IMR-90 (cell line): ENCODE data around the gene EML4. TPM values are rescaled to one million over a fixed set of nuclear protein-coding genes. Genes with fewer than 3 reads are reported as not detected.

ENCODE experiments used
- ATAC-seq: fragments of 200-7000 bp; cut with Tn5 transposase; 2 replicates; pipeline ENCODE4 v1.9.1; 2020; ENCODE audit warnings: low read depth, mild to moderate bottlenecking, moderate library complexity
- BruUV-seq: library from RNA; stranded (reverse); fragments of 400-500 nt; replicated peaks from 2 replicates; lab custom pipeline; 2021; lab: Mats Ljungman, UMichigan
- CTCF ChIA-PET: fragments of 300-600 bp; formaldehyde crosslinking; extraction: SDS; loops from one replicate; lab custom pipeline; 2021; ENCODE audit warnings: antibody characterized with exemption; lab: Yijun Ruan, JAX
- POLR2A ChIA-PET: fragments of 300-600 bp; sonication (Branson Sonifier 250); formaldehyde crosslinking; loops from one replicate; lab custom pipeline; 2022; ENCODE audit warnings: antibody characterized with exemption; ENCODE audit not compliant: unreplicated experiment; lab: Charles Lee
- DNase-seq: peaks from one replicate; pipeline ENCODE4 v3.0.0; 2013
- H2AFZ ChIP-seq: replicated peaks from 2 replicates; pipeline ENCODE3; 2013; ENCODE audit warnings: low read length, mild to moderate bottlenecking; ENCODE audit not compliant: poor library complexity
- H2AK5ac ChIP-seq: 2 replicates; pipeline ENCODE4 v1.6.1; 2013; ENCODE audit warnings: low read depth, low read length, inconsistent platforms
- H2AK9ac ChIP-seq: replicated peaks from 2 replicates; pipeline ENCODE3; 2013; ENCODE audit warnings: mild to moderate bottlenecking, low read depth, low read length, moderate library complexity; ENCODE audit not compliant: poor library complexity
- H2BK120ac ChIP-seq: 2 replicates; pipeline ENCODE4 v1.6.1; 2013; ENCODE audit warnings: low read depth, low read length, inconsistent platforms
- H2BK15ac ChIP-seq: 3 replicates; pipeline ENCODE4 v1.6.1; 2013; ENCODE audit warnings: low read depth, low read length, inconsistent platforms
- H2BK20ac ChIP-seq: 2 replicates; pipeline ENCODE4 v1.6.1; 2013; ENCODE audit warnings: low read depth, mild to moderate bottlenecking, inconsistent platforms, low read length, moderate library complexity
- H2BK5ac ChIP-seq: 2 replicates; pipeline ENCODE4 v1.6.1; 2013; ENCODE audit warnings: mild to moderate bottlenecking, low read depth, low read length, inconsistent platforms; ENCODE audit not compliant: poor library complexity, severe bottlenecking
- H3K14ac ChIP-seq: replicated peaks from 2 replicates; pipeline ENCODE4 v1.6.1; 2013; ENCODE audit warnings: low read depth, low read length, inconsistent platforms
- H3K18ac ChIP-seq: 2 replicates; pipeline ENCODE4 v1.6.1; 2013; ENCODE audit warnings: low read depth, low read length, control low read depth
- H3K23ac ChIP-seq: 2 replicates; pipeline ENCODE4 v1.6.1; 2013; ENCODE audit warnings: low read depth, low read length, inconsistent platforms
- H3K27ac ChIP-seq: 2 replicates; pipeline ENCODE4 v1.5.1; 2013; ENCODE audit warnings: mild to moderate bottlenecking, control low read depth, low read length; ENCODE audit not compliant: insufficient read depth
- H3K27me3 ChIP-seq: 2 replicates; pipeline ENCODE4 v1.6.1; 2013; ENCODE audit warnings: low read length; ENCODE audit not compliant: control insufficient read depth, insufficient read depth
- H3K36me3 ChIP-seq: 2 replicates; pipeline ENCODE4 v1.6.1; 2013; ENCODE audit warnings: low read length, mixed read lengths; ENCODE audit not compliant: control insufficient read depth, insufficient read depth
- H3K4ac ChIP-seq: 2 replicates; pipeline ENCODE4 v1.6.1; 2013; ENCODE audit warnings: low read depth, low read length, inconsistent platforms
- H3K4me1 ChIP-seq: 2 replicates; pipeline ENCODE4 v1.6.1; 2013; ENCODE audit warnings: low read length, mixed read lengths; ENCODE audit not compliant: control insufficient read depth, insufficient read depth
- H3K4me2 ChIP-seq: 2 replicates; pipeline ENCODE4 v1.6.1; 2013; ENCODE audit warnings: low read depth, mild to moderate bottlenecking, control low read depth, low read length, moderate library complexity
- H3K4me3 ChIP-seq: 2 replicates; pipeline ENCODE4 v1.5.1; 2013; ENCODE audit warnings: low read depth, mild to moderate bottlenecking, control low read depth, low read length, moderate library complexity; ENCODE audit not compliant: insufficient read depth
- H3K56ac ChIP-seq: 2 replicates; pipeline ENCODE4 v1.6.1; 2013; ENCODE audit warnings: low read length, inconsistent platforms; ENCODE audit not compliant: insufficient read depth; ENCODE audit errors: extremely low read depth
- H3K79me1 ChIP-seq, 2 experiments: 2 replicates each; pipeline ENCODE4 v1.6.1; 2013; ENCODE audit warnings: low read length in 2 of 2, inconsistent platforms in 1 of 2, low read depth in 1 of 2
- H3K9ac ChIP-seq: 2 replicates; pipeline ENCODE4 v1.6.1; 2013; ENCODE audit warnings: low read depth, low read length, control low read depth
- H3K9me1 ChIP-seq: 2 replicates; pipeline ENCODE4 v1.6.1; 2013; ENCODE audit warnings: low read length, inconsistent platforms; ENCODE audit not compliant: insufficient read depth
- H3K9me3 ChIP-seq: 2 replicates; pipeline ENCODE4 v1.6.1; 2013; ENCODE audit warnings: low read length; ENCODE audit not compliant: control insufficient read depth, insufficient read depth
- H4K20me1 ChIP-seq: 2 replicates; pipeline ENCODE4 v1.6.1; 2013; ENCODE audit warnings: low read length, inconsistent platforms; ENCODE audit not compliant: insufficient read depth
- H4K5ac ChIP-seq: 2 replicates; pipeline ENCODE4 v1.6.1; 2013; ENCODE audit warnings: mild to moderate bottlenecking, low read depth, low read length, control low read depth
- H4K8ac ChIP-seq, 2 experiments: 2 replicates each; pipeline ENCODE4 v1.6.1; 2013; ENCODE audit warnings: low read depth in 2 of 2, low read length in 2 of 2, control low read depth in 1 of 2, inconsistent platforms in 1 of 2
- H4K91ac ChIP-seq: 2 replicates; pipeline ENCODE4 v1.6.1; 2013; ENCODE audit warnings: low read depth, low read length, inconsistent platforms; ENCODE audit not compliant: insufficient read depth
- BHLHE40 ChIP-seq: fragments of 150-350 bp; IDR thresholded peaks from 2 replicates; pipeline ENCODE4 v1.6.1; 2016; ENCODE audit warnings: mild to moderate bottlenecking, low read depth, low read length
- CHD1 ChIP-seq: IDR thresholded peaks from 2 replicates; pipeline ENCODE4 v1.6.1; 2012; ENCODE audit warnings: low read depth, low read length, improper control_type of control experiment
- MAFK ChIP-seq: IDR thresholded peaks from 2 replicates; pipeline ENCODE4 v1.6.1; 2012; ENCODE audit warnings: low read depth, low read length, improper control_type of control experiment
- MAZ ChIP-seq: IDR thresholded peaks from 2 replicates; pipeline ENCODE4 v1.6.1; 2012; ENCODE audit warnings: low read depth, mild to moderate bottlenecking, low read length, improper control_type of control experiment, moderate library complexity, borderline replicate concordance
- NFE2L2 ChIP-seq: fragments of 150-350 bp; IDR thresholded peaks from 2 replicates; pipeline ENCODE4 v1.6.1; 2016; ENCODE audit warnings: low read depth, mild to moderate bottlenecking, low read length
- POLR2A ChIP-seq: IDR thresholded peaks from 2 replicates; pipeline ENCODE4 v1.6.1; 2012; ENCODE audit warnings: mild to moderate bottlenecking, low read depth, low read length
- RAD21 ChIP-seq: IDR thresholded peaks from 2 replicates; pipeline ENCODE4 v1.6.1; 2012; ENCODE audit warnings: low read length, improper control_type of control experiment
- RCOR1 ChIP-seq: IDR thresholded peaks from 2 replicates; pipeline ENCODE4 v1.6.1; 2012; ENCODE audit warnings: mild to moderate bottlenecking, low read length, improper control_type of control experiment; ENCODE audit not compliant: insufficient replicate concordance
- RFX5 ChIP-seq: IDR thresholded peaks from 2 replicates; pipeline ENCODE4 v1.8.0; 2012; ENCODE audit warnings: low read depth, mild to moderate bottlenecking, low read length, moderate library complexity
- SMC3 ChIP-seq: fragments of 150-350 bp; IDR thresholded peaks from 2 replicates; pipeline ENCODE4 v1.6.1; 2016; ENCODE audit warnings: low read depth, mild to moderate bottlenecking, antibody characterized with exemption, low read length, moderate library complexity
- WGBS, 2 experiments: methylation state at CpG; one replicate each; pipeline versions ENCODE4 v1.1.5 to v1.1.7; 2013; ENCODE audit warnings: missing lambda C conversion rate in 2 of 2; ENCODE audit not compliant: insufficient read length in 1 of 2; ENCODE audit errors: extremely low coverage in 2 of 2; 5-methylcytosine and 5-hydroxymethylcytosine counted together
- dilution Hi-C: fragments of 300-500 bp; cut with HindIII; formaldehyde crosslinking; loops from one replicate; pipeline ENCODE4 v1.14.3; 2018; ENCODE audit warnings: low sequenced_read_pairs; ENCODE audit not compliant: unreplicated experiment
- in situ Hi-C: fragments of 300-500 bp; cut with MboI; formaldehyde crosslinking; loops from 3 replicates; pipeline ENCODE4 v1.14.3; 2019; ENCODE audit warnings: low sequenced_read_pairs, inconsistent platforms, mixed read lengths
- intact Hi-C: fragments of 100-400 bp; cut with micrococcal nuclease; formaldehyde crosslinking; loops from 2 replicates; pipeline ENCODE4 v1.10.0; 2022
- polyA plus RNA-seq, 3 experiments: library from polyadenylated mRNA; depleted of rRNA; stranded (reverse); fragments of >200 nt; gene quantifications; 2 replicates each; pipeline ENCODE4 v1.2.3, GENCODE V29; 2012; ENCODE audit warnings: low replicate concordance in 1 of 3
- total RNA-seq: library from RNA; depleted of rRNA; stranded (reverse); fragments of >200 nt; gene quantifications from 2 replicates; pipeline ENCODE4 v1.2.3, GENCODE V29; 2012
- TF ChIP-seq, protein P1 (sequence below): fragments of 150-350 bp; IDR thresholded peaks from 2 replicates; pipeline ENCODE4 v1.6.1; 2016; ENCODE audit warnings: low read depth, mild to moderate bottlenecking, low read length, moderate library complexity, borderline replicate concordance
- TF ChIP-seq, protein P2 (sequence below): conservative IDR thresholded peaks from 2 replicates; pipeline ENCODE4 v1.5.1; 2012; ENCODE audit warnings: mild to moderate bottlenecking, low read depth, low read length, improper control_type of control experiment

Gene EML4
- total and polyA plus RNA-seq, 2 of the 4 experiments (the other 2 are of a cell fraction): 29.7 to 73.7 TPM

DNA sequence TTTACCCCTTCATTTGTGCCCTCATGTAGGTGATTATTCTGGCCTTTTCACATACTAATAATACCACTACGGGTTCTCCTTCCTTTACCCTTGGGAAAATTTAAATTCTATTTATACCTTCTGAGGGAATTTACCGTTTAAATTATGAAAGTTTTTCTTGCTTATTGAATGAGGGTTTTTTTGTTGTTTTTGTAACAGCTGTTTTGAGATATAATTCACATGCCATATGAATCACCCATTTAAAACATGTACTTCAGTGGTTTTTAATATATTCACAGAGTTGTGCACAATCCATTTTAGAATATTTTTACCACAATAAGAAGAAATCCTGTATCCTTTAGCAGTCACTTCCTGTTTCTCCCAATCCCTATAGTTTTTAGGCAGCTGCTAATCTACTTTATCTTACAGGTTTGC is 54.7 kb downstream of the EML4 start:
- H3K9ac ChIP-seq: no peak overlapping the region
- H3K4me2 ChIP-seq: peak overlapping the region; percentile 78
- H3K23ac ChIP-seq: peak overlapping the region; percentile 60; the same call in 1 of the 2 replicates
- ChIA-PET POLR2A (no interaction called here), CTCF (no interaction called here)
- H3K4ac ChIP-seq: no peak overlapping the region
- H3K18ac ChIP-seq: peak overlapping the region; percentile 82
- H3K14ac ChIP-seq: no peak overlapping the region
- peak overlapping the region in 1 of 2 experiments; percentile 38; a peak in 1 of 4 replicates for H4K8ac ChIP-seq
- no peak overlapping the region for H3K4me3 ChIP-seq
- H2BK120ac ChIP-seq: no peak overlapping the region
- H4K91ac ChIP-seq: no peak overlapping the region
- dilution Hi-C loops: no loop called here
- H2BK5ac ChIP-seq: peak overlapping the region; percentile 70
- no peaks in the 10 kb centered on the region for H4K20me1 ChIP-seq
- no peak for TF ChIP-seq POLR2A
- no peak for TF ChIP-seq MAZ
- no peak for TF ChIP-seq NFE2L2
- no peak for TF ChIP-seq RFX5
- TF ChIP-seq RCOR1: no peak
- TF ChIP-seq, protein P1, sequence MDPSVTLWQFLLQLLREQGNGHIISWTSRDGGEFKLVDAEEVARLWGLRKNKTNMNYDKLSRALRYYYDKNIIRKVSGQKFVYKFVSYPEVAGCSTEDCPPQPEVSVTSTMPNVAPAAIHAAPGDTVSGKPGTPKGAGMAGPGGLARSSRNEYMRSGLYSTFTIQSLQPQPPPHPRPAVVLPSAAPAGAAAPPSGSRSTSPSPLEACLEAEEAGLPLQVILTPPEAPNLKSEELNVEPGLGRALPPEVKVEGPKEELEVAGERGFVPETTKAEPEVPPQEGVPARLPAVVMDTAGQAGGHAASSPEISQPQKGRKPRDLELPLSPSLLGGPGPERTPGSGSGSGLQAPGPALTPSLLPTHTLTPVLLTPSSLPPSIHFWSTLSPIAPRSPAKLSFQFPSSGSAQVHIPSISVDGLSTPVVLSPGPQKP: no peak
- TF ChIP-seq MAFK: no peak
- TF ChIP-seq, protein P2, sequence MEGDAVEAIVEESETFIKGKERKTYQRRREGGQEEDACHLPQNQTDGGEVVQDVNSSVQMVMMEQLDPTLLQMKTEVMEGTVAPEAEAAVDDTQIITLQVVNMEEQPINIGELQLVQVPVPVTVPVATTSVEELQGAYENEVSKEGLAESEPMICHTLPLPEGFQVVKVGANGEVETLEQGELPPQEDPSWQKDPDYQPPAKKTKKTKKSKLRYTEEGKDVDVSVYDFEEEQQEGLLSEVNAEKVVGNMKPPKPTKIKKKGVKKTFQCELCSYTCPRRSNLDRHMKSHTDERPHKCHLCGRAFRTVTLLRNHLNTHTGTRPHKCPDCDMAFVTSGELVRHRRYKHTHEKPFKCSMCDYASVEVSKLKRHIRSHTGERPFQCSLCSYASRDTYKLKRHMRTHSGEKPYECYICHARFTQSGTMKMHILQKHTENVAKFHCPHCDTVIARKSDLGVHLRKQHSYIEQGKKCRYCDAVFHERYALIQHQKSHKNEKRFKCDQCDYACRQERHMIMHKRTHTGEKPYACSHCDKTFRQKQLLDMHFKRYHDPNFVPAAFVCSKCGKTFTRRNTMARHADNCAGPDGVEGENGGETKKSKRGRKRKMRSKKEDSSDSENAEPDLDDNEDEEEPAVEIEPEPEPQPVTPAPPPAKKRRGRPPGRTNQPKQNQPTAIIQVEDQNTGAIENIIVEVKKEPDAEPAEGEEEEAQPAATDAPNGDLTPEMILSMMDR: no peak
- TF ChIP-seq BHLHE40: no peak
- TF ChIP-seq SMC3: no peak
- TF ChIP-seq CHD1: no peak
- no peak for TF ChIP-seq RAD21
- no peaks in the 10 kb centered on the region; the same call in 1 of the 2 replicates for H3K9me1 ChIP-seq
- intact Hi-C loops: no loop called here
- no peak overlapping the region for H2AK5ac ChIP-seq
- peaks cover 2% of the 10 kb centered on the region; the same call in 1 of the 2 replicates for H3K36me3 ChIP-seq
- peaks cover 4% of the 10 kb centered on the region for H3K4me1 ChIP-seq
- H2BK15ac ChIP-seq: no peak overlapping the region
- BruUV-seq: no TSS peak
- H3K79me1 ChIP-seq: peaks cover 26 to 70% of the 10 kb centered on the region in 2 experiments
- no peak overlapping the region for H2BK20ac ChIP-seq
- no peaks in the 10 kb centered on the region for H3K27me3 ChIP-seq
- no peak overlapping the region for H2AK9ac ChIP-seq
- no peaks in the 10 kb centered on the region for H3K9me3 ChIP-seq
- DNase-seq (peak; percentile 67), ATAC-seq (peak; percentile 68)
- no CpG with 5 or more reads among the region's 2 CpGs for WGBS, 2 experiments
- H3K56ac ChIP-seq: no peak overlapping the region
- H4K5ac ChIP-seq: no peak overlapping the region
- in situ Hi-C loops: no loop called here
- H3K27ac ChIP-seq: no peak overlapping the region
- H2AFZ ChIP-seq: no peak overlapping the region
